GM12873 (cell line): ENCODE measurements around the gene KIF1B.

Experiments used
- TF ChIP-seq, protein P1 (sequence below): IDR thresholded peaks from 2 replicates; pipeline ENCODE4 v1.5.1; 2012; ENCODE audit warnings: low read depth, mild to moderate bottlenecking, moderate library complexity, low read length, control low read depth; ENCODE audit not compliant: insufficient read depth; ENCODE audit errors: missing control alignments

KIF1B gene

DNA sequence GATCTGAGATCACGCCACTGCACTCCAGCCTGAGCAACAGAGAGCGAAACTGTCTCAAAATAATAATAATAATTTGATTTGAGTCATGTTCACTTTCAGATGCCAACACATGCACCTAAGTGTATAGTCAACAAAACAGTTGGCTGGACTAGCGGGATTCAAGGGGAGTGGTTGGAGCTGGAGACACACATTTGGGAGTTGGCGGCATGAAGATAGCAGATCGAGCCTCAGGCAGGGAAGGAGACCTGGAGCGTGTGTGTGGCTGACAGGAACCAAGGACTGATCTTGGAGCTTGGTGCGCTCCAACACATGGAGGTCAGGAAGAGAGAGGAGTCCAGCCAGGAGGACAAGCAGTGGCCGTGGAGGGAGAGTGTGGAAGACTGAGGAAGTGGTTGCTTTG is 173.8 kb downstream of the KIF1B start:
- TF ChIP-seq, protein P1, sequence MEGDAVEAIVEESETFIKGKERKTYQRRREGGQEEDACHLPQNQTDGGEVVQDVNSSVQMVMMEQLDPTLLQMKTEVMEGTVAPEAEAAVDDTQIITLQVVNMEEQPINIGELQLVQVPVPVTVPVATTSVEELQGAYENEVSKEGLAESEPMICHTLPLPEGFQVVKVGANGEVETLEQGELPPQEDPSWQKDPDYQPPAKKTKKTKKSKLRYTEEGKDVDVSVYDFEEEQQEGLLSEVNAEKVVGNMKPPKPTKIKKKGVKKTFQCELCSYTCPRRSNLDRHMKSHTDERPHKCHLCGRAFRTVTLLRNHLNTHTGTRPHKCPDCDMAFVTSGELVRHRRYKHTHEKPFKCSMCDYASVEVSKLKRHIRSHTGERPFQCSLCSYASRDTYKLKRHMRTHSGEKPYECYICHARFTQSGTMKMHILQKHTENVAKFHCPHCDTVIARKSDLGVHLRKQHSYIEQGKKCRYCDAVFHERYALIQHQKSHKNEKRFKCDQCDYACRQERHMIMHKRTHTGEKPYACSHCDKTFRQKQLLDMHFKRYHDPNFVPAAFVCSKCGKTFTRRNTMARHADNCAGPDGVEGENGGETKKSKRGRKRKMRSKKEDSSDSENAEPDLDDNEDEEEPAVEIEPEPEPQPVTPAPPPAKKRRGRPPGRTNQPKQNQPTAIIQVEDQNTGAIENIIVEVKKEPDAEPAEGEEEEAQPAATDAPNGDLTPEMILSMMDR, result no peak

DNA sequence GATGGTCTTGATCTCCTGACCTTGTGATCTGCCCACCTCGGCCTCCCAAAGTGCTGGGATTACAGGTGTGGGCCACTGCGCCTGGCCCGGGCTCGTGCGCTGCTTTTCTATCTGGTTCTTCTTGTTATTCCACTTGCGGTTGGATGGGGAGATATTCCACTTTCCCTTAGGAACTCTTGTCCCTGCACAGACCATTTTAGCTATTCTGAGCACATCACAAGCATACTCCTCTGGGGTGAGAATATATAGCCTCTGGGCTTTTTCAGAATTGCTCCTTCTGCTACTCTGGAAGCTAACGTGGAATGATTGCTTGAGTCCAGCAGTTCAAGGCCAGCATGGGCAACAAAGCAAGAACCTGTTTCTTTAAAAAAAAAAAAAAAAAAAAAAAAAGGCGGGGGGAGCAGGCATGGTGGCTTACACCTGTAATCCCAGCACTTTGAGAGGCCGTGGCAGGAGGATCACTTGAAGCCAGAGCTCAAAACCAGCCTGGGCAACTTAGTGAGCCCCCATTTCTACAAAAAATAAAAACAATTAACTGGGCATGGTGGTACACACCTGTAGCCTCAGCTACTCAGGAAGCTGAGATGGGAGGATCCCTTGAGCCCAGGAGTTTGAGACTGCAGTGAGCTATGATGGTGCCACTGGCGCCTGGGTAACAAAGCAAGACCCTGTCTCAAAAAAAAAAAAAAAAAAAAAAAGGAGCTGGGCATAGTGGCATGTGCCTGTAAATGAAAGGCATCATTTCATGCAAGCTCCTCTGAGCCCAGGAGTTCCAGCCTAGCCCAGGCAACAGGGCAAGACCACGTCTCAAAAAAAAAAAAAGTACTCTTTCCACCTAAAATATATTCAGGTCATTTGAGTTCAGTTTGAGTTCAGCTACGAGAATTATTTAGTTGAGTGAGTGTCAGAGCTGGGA is 176.6 kb downstream of the KIF1B start:
- TF ChIP-seq, protein P1, result no peak

DNA sequence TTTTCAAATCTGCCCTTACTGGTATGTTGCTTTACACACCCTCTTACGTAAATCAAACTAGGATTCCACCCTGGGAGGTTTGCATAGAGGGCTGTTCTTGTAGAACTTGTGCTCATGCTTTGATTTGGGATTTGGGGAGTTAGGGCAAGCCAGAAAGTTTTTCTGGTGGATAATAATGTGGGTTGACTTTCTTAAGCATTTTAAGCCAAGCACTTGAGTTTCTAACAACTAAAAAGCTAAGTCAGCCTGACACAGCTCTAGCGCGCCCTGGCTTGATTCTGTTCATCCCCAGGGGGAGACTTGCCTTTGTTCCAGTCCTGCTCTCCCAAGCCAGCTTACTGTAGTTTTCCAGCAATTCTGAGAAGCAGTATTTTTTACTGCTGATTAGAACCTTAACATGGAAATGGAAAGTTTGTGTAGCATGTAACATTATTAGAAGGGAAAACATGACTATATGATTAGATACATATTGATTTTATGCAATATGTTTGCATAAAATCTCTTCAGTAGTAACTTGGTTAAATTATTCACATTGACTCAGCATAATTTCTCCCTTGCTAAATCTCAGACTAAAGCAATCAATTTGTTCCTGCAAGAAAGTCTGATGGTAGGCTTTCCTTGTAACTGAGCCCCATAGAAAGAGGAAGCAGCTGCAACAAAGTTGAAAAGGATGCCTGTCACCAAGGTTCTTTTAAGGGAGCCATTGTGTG is 177.5 kb downstream of the KIF1B start:
- TF ChIP-seq, protein P1, result no peak

DNA sequence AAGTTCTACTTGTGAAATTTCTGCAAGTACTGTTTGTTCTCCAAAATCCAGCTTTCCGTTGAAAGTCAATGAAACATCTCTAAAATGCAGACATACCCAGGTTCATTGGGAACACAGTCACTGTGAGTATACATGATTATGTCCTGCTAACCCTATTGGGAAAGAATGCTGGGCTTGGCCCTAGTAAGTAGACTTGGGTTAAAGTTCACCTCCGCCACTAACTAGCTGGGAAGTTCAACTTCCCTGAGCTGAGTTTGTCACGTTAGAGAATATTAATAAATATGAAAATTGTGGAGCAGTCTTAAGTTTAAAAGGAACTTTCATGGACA is 178.0 kb downstream of the KIF1B start:
- TF ChIP-seq, protein P1, result no peak

DNA sequence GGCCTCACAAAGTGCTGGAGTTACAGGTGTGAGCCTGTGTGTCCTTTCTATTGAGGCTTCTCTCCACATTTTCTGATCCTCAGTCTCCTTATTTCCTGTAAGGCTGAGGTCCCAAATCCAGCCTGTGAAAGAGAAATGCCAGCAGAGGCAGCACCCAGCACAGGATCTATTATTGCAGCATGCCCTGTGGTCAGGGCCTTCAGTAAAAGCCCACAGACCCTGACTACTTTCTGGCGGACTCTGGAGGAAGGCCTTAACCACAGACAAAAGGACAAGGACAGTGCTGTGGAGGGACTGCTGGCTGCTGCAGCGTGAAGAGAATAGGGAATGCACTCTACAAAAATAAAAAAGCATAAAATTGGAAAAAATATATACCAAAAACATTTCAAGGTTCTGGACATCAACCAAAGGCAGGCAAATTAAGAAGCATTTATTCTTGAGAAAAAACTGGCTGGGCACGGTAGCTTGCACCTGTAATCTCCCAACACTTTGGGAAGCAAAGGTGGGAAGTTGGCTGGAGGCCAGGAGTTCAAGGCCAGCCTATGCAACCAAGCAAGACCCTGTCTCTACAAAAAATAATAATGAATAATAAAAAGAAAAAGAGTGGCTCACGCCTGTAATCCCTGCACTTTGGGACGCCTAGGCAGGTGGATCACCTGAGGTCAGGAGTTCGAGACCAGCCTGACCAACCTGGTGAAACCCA is 179.1 kb downstream of the KIF1B start:
- TF ChIP-seq, protein P1, result no peak

DNA sequence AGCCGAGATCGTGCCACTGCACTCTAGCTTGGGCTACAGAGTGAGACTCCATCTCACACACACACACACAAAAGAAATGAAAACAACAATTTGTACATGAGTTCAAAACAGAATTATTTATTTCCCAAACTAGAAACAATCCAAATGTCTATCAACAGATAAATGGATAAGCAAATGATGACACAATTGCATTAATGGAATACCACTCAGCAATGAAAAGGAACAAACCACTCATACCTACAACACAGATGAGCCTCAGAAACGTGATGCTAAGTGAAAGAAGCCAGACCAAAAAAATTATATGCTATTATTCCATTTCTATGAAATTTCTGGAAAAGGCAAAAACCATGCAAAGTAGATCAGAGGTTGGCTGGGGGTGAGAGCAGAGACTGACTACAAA is 186.5 kb downstream of the KIF1B start:
- TF ChIP-seq, protein P1, result no peak

DNA sequence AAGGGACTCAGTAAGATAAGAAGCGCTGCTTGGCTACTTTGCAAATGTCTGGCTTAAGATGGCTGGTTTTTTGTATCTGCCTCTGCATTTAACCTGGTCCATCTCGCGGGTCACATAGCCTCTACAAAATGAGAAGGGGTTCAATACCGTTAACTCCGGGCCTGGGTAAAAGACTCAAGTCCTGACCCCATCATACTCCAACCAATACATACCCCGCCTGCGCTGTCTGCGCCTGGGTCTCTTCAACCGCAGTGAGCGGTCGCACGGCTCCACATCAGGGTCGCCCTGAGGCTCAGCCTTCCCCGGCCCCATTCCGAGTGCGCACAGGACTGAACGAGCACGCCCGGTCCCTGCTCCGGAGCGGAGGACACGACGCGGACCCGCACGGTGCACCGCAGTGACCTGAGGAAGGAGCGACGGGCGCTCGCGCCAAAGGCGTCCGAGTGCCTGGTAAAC is 187.9 kb downstream of the KIF1B start:
- TF ChIP-seq, protein P1, result no peak
